Measurements from ENCODE around the gene IMMP2L.

IMMP2L gene

DNA sequence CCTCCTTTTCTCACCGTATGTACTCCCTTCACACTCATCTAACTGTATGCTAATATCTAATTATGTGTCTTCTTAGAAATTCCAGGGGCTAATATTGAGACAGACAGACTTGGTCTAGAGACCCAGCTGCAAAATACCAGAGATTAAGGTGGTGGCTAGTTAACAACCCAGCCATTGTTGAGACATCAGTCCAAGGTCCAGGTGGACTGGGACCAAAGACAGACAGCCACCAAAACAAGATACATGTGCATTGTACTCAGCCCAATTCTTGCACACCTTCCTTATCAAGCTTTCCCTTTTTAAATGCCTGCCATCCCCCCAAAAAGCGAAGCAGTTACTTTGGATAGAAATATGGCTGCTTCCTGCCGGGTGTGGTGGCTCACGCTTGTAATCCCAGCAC is 514.7 kb downstream of the IMMP2L start:
- H2AFZ ChIP-seq (ENCODE audit: low read length): no peak overlapping the region
- no peak overlapping the region for H3K4me2 ChIP-seq (ENCODE audit: low read depth, low read length, poor library complexity, severe bottlenecking)
- no peak overlapping the region for H3K4me3 ChIP-seq (ENCODE audit: low read length, poor library complexity, severe bottlenecking)
- H3K36me3 ChIP-seq (ENCODE audit: insufficient read depth, low read length): no peaks in the 10 kb centered on the region
- no peaks in the 10 kb centered on the region for H4K20me1 ChIP-seq (ENCODE audit: insufficient read depth, low read length, poor library complexity, severe bottlenecking)
- H3K9me2 ChIP-seq (replicated peaks; ENCODE audit: low read depth, low read length): no peaks in the 10 kb centered on the region
- H3K9ac ChIP-seq (ENCODE audit: low read depth, low read length, poor library complexity, severe bottlenecking): no peak overlapping the region
- H3K79me2 ChIP-seq (ENCODE audit: insufficient read depth, low read length): no peaks in the 10 kb centered on the region
- no peaks in the 10 kb centered on the region for H3K27me3 ChIP-seq (ENCODE audit: insufficient read depth, low read length, poor library complexity, severe bottlenecking)
- no peaks in the 10 kb centered on the region for H3K9me3 ChIP-seq (ENCODE audit: insufficient read depth, low read depth, low read length)
- TF ChIP-seq, protein P1, sequence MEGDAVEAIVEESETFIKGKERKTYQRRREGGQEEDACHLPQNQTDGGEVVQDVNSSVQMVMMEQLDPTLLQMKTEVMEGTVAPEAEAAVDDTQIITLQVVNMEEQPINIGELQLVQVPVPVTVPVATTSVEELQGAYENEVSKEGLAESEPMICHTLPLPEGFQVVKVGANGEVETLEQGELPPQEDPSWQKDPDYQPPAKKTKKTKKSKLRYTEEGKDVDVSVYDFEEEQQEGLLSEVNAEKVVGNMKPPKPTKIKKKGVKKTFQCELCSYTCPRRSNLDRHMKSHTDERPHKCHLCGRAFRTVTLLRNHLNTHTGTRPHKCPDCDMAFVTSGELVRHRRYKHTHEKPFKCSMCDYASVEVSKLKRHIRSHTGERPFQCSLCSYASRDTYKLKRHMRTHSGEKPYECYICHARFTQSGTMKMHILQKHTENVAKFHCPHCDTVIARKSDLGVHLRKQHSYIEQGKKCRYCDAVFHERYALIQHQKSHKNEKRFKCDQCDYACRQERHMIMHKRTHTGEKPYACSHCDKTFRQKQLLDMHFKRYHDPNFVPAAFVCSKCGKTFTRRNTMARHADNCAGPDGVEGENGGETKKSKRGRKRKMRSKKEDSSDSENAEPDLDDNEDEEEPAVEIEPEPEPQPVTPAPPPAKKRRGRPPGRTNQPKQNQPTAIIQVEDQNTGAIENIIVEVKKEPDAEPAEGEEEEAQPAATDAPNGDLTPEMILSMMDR (conservative IDR thresholded peaks at IDR 0.05; ENCODE audit: low read length): no peak
- TF ChIP-seq EZH2phosphoT487 (IDR thresholded peaks at IDR 0.05; ENCODE audit: borderline replicate concordance): no peak
- peaks cover 8% of the 10 kb centered on the region for H3K4me1 ChIP-seq (ENCODE audit: insufficient read depth, low read length, poor library complexity, severe bottlenecking)
- H3F3A ChIP-seq (ENCODE audit: low read depth): no peaks in the 10 kb centered on the region

DNA sequence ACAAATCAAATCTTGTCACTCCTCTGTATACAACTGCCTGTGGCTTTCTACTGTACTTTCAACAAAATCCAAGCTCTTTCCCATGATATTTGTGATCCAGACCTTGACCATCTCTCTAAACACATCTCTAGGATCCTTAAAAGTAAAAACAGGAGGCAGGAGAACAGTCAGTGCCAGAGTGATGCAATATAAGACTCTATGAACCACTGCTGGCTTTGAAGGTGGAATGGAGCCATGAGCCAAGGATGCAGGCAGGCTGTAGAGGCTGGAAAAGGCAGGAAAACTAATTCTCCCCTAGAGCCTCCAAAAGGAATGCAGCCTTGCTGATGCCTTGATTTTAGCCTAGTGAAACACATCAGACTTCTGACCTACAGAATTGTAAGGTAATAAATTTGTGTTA is 516.8 kb downstream of the IMMP2L start:
- no peaks in the 10 kb centered on the region for H4K20me1 ChIP-seq (ENCODE audit: insufficient read depth, low read length, poor library complexity, severe bottlenecking)
- no peak overlapping the region for H3K4me2 ChIP-seq (ENCODE audit: low read depth, low read length, poor library complexity, severe bottlenecking)
- no peak overlapping the region for H2AFZ ChIP-seq (ENCODE audit: low read length)
- no peak overlapping the region for H3K9ac ChIP-seq (ENCODE audit: low read depth, low read length, poor library complexity, severe bottlenecking)
- no peaks in the 10 kb centered on the region for H3K79me2 ChIP-seq (ENCODE audit: insufficient read depth, low read length)
- TF ChIP-seq, protein P1 (conservative IDR thresholded peaks at IDR 0.05; ENCODE audit: low read length): no peak
- TF ChIP-seq EZH2phosphoT487 (IDR thresholded peaks at IDR 0.05; ENCODE audit: borderline replicate concordance): no peak
- no peak overlapping the region for H3K4me3 ChIP-seq (ENCODE audit: low read length, poor library complexity, severe bottlenecking)
- H3K27me3 ChIP-seq (ENCODE audit: insufficient read depth, low read length, poor library complexity, severe bottlenecking): no peaks in the 10 kb centered on the region
- no peaks in the 10 kb centered on the region for H3K9me2 ChIP-seq (replicated peaks; ENCODE audit: low read depth, low read length)
- no peaks in the 10 kb centered on the region for H3F3A ChIP-seq (ENCODE audit: low read depth)
- no peaks in the 10 kb centered on the region for H3K9me3 ChIP-seq (ENCODE audit: insufficient read depth, low read depth, low read length)
- peaks cover 8% of the 10 kb centered on the region for H3K4me1 ChIP-seq (ENCODE audit: insufficient read depth, low read length, poor library complexity, severe bottlenecking)
- no peaks in the 10 kb centered on the region for H3K36me3 ChIP-seq (ENCODE audit: insufficient read depth, low read length)

DNA sequence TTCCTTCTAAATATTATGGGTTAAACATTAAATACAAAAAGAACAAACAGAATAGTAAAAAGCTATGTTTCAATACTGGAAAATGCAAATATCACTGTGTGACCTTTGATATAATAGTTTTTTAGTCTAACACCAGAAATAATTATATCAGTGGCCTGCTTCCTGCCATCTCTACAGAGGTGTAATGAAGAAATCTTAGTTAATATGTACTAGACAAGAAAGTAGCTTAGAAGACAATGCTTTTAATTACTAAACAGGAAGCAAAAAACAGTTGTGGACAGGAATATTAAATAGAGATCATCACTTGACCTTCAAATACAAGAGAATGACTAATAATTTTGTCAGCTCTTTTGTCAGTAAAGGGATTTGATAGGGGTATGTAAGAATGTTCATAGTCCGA is 518.7 kb downstream of the IMMP2L start:
- Histone ChIP-seq H3K4me2 (ENCODE audit: low read depth, low read length, poor library complexity, severe bottlenecking) (no peak overlapping the region), H3F3A (ENCODE audit: low read depth) (no peaks in the 10 kb centered on the region), H3K9ac (ENCODE audit: low read depth, low read length, poor library complexity, severe bottlenecking) (no peak overlapping the region), H4K20me1 (ENCODE audit: insufficient read depth, low read length, poor library complexity, severe bottlenecking) (no peaks in the 10 kb centered on the region), H3K36me3 (ENCODE audit: insufficient read depth, low read length) (no peaks in the 10 kb centered on the region), H3K79me2 (ENCODE audit: insufficient read depth, low read length) (no peaks in the 10 kb centered on the region), H3K4me3 (ENCODE audit: low read length, poor library complexity, severe bottlenecking) (no peak overlapping the region), H2AFZ (ENCODE audit: low read length) (no peak overlapping the region), H3K9me2 (replicated peaks; ENCODE audit: low read depth, low read length) (no peaks in the 10 kb centered on the region), H3K9me3 (ENCODE audit: insufficient read depth, low read depth, low read length) (no peaks in the 10 kb centered on the region), H3K27me3 (ENCODE audit: insufficient read depth, low read length, poor library complexity, severe bottlenecking) (no peaks in the 10 kb centered on the region), H3K4me1 (ENCODE audit: insufficient read depth, low read length, poor library complexity, severe bottlenecking) (peaks cover 8% of the 10 kb centered on the region)
- TF ChIP-seq, protein P1 (conservative IDR thresholded peaks at IDR 0.05; ENCODE audit: low read length): no peak
- TF ChIP-seq EZH2phosphoT487 (IDR thresholded peaks at IDR 0.05; ENCODE audit: borderline replicate concordance): no peak

All from Loucy (cell line).